ENCODE results near the gene UPK1A.

DNA sequence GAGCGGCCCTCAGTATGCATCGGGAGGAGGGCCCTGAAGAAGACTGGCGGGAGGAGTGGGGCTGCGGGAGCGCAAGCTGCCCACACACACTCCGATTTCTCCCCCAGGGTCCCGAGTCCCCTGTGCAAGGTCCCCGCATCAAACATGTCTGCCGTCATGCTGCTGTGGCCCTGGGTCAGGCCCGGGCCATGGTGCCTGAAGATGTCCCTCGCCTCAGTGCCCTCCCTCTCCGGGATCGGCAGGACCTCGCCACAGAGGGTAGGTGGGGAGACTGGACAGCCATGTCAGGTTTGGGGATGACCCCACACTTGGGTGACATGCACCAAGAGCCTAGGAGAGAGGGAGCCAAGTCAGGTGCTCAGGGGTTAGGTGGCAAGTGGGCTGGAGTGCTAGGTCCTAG, 56.1 kb downstream of the UPK1A start:
- no peak for TF ChIP-seq CTCF (IDR thresholded peaks at IDR 0.05)
- TF ChIP-seq POLR2A (IDR thresholded peaks at IDR 0.05) = no peak
